Measurements from ENCODE around the gene OTX2. TPM values are rescaled to one million over a fixed set of nuclear protein-coding genes. Genes with fewer than 3 reads are reported as not detected.

Gene OTX2
- total RNA-seq, 1 experiment from 2014 or later, result not detected

- CTCF ChIA-PET, result no interaction called here
- H3K9me2 ChIP-seq (ENCODE audit: insufficient read depth), result no peaks in the 10 kb centered on the region
- no peak overlapping the region for H3K4me3 ChIP-seq (replicated peaks in 1 of 2; ENCODE audit: low read depth in 1 of 2, low read length in 2 of 2)
- POLR2A ChIA-PET, result no interaction called here
- no peak overlapping the region for H3K4me2 ChIP-seq (ENCODE audit: low read length)
- no peak overlapping the region for H2AFZ ChIP-seq (ENCODE audit: low read depth, low read length, poor library complexity, severe bottlenecking)
- H3K79me2 ChIP-seq (ENCODE audit: insufficient read depth, low read length), result no peaks in the 10 kb centered on the region
- no peaks in the 10 kb centered on the region for H3K4me1 ChIP-seq (ENCODE audit: control insufficient read depth in 1 of 2, insufficient read depth in 2 of 2, low read length in 2 of 2)
- peaks cover 33% of the 10 kb centered on the region; the same call in 1 of the 2 replicates for H3K27me3 ChIP-seq (ENCODE audit: insufficient read depth, low read length)
- RAD21 ChIA-PET (ENCODE audit: low non-redundant PET in 1 of 2, low total read pairs in 2 of 2, uncharacterized antibody in 2 of 2, unreplicated experiment in 2 of 2), result no interaction called here
- intact Hi-C loops (cut with micrococcal nuclease), result no loop called here
- no peaks in the 10 kb centered on the region for H4K20me1 ChIP-seq (ENCODE audit: insufficient read depth)
- H3K27ac ChIP-seq (ENCODE audit: low read depth, low read length), result no peak overlapping the region
- DNase-seq (ENCODE audit: low read depth, low spot score) (no peak), ATAC-seq (no peak)
- H3K36me3 ChIP-seq (ENCODE audit: control insufficient read depth in 1 of 2, insufficient read depth in 2 of 2, low read length in 2 of 2), result no peaks in the 10 kb centered on the region
- TF ChIP-seq SP1 (IDR thresholded peaks at IDR 0.05; ENCODE audit: low read depth) (no peak), JUND (IDR thresholded peaks at IDR 0.05) (no peak), CEBPB (IDR thresholded peaks at IDR 0.05; ENCODE audit: low read depth) (no peak), ZFX (IDR thresholded peaks at IDR 0.05) (no peak), SRF (IDR thresholded peaks at IDR 0.05; ENCODE audit: low read depth) (no peak), RAD21 (IDR thresholded peaks at IDR 0.05; ENCODE audit: low read depth) (no peak)
- BruUV-seq (replicated peaks), result no TSS peak
- H3K9me3 ChIP-seq (ENCODE audit: control insufficient read depth in 1 of 2, insufficient read depth in 1 of 2, low read depth in 1 of 2, low read length in 2 of 2), result no peaks in the 10 kb centered on the region
- no peak overlapping the region for H3K9ac ChIP-seq (ENCODE audit: low read length)
Observed at GRCh38 chr14:56846970-56847930, 37.0 kb upstream of the OTX2 start.

- no peak for DNase-seq (ENCODE audit: low read depth, low spot score)
- Histone ChIP-seq H3K27ac (ENCODE audit: low read depth, low read length) (no peak overlapping the region), H3K27me3 (ENCODE audit: insufficient read depth, low read length) (peaks cover 34% of the 10 kb centered on the region; the same call in 1 of the 2 replicates), H3K9me3 (ENCODE audit: control insufficient read depth in 1 of 2, insufficient read depth in 1 of 2, low read depth in 1 of 2, low read length in 2 of 2) (no peaks in the 10 kb centered on the region), H3K36me3 (ENCODE audit: control insufficient read depth in 1 of 2, insufficient read depth in 2 of 2, low read length in 2 of 2) (no peaks in the 10 kb centered on the region), H3K9me2 (ENCODE audit: insufficient read depth) (no peaks in the 10 kb centered on the region), H2AFZ (ENCODE audit: low read depth, low read length, poor library complexity, severe bottlenecking) (no peak overlapping the region), H3K4me1 (ENCODE audit: control insufficient read depth in 1 of 2, insufficient read depth in 2 of 2, low read length in 2 of 2) (no peaks in the 10 kb centered on the region), H4K20me1 (ENCODE audit: insufficient read depth) (no peaks in the 10 kb centered on the region), H3K79me2 (ENCODE audit: insufficient read depth, low read length) (no peaks in the 10 kb centered on the region), H3K9ac (ENCODE audit: low read length) (no peak overlapping the region), H3K4me3 (replicated peaks in 1 of 2; ENCODE audit: low read depth in 1 of 2, low read length in 2 of 2) (no peak overlapping the region), H3K4me2 (ENCODE audit: low read length) (no peak overlapping the region)
- ChIA-PET CTCF (no interaction called here), RAD21 (ENCODE audit: low non-redundant PET in 1 of 2, low total read pairs in 2 of 2, uncharacterized antibody in 2 of 2, unreplicated experiment in 2 of 2) (no interaction called here), POLR2A (no interaction called here)
- intact Hi-C loops (cut with micrococcal nuclease), result no loop called here
- TF ChIP-seq CBX3 (IDR thresholded peaks at IDR 0.05; ENCODE audit: low read depth) (no peak), SRF (IDR thresholded peaks at IDR 0.05; ENCODE audit: low read depth) (no peak), ZBTB33 (IDR thresholded peaks at IDR 0.05; ENCODE audit: extremely low read depth, insufficient replicate concordance, low read length) (no peak), CTCF (IDR thresholded peaks at IDR 0.05 in 2 of 3, conservative IDR thresholded peaks at IDR 0.05 in 1 of 3; ENCODE audit: borderline replicate concordance in 1 of 3, insufficient read depth in 1 of 3, low read depth in 2 of 3, low read length in 2 of 3) (no peak), JUND (IDR thresholded peaks at IDR 0.05) (no peak), RAD21 (IDR thresholded peaks at IDR 0.05; ENCODE audit: low read depth) (no peak)
- BruUV-seq (replicated peaks), result no TSS peak
- no peak for ATAC-seq
Observed at GRCh38 chr14:56844406-56845002, 34.2 kb upstream of the OTX2 start.
